NK-92 (cell line): ENCODE measurements around the gene GNPDA1.

Source experiments
- DNase-seq: peaks from one replicate; lab custom pipeline; 2025; ENCODE audit not compliant: unreplicated experiment; lab: John Stamatoyannopoulos, UW

Gene GNPDA1

GRCh38 chr5:141958113-141958512 lies 54.7 kb downstream of the GNPDA1 start, which contains the start of gene PCDH12:
TSS of gene PCDH12 (minus strand) at chr5:141958202. CDS start at chr5:141957851, 351 bp downstream.
- DNase-seq = no peak

DNA sequence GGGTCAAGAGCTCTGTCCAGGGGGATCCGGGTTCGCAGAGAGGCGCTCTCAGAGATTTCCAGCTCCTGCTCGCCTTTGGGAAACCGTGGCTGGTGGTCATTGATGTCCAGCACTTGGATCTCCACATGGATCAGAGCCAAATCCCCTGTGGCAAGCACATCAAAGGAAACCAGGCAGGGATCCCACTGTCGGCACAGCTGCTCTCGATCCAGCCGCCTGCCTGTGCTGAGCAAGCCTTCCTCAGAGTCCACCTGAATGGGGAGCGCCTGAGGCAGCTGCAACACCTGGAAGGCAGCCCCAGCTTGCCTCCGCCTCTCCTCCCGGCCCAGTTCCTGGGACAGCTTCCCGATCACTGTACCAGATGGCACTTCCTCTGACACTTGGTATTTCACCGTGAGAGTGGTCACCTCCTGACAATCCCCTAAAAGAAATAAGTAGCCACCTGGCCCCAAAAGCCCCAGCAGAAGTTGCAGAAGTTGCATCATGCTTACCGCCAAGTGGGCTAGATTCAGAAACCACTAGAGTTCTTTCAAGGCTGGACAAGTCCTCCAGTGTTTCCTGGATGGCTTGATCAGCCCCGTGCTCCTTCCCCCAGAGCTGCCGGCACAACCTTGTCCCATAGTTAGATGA lies 55.3 kb downstream of the GNPDA1 start:
- no peak for DNase-seq

- no peak for DNase-seq
Observed at GRCh38 chr5:141954194-141954593, 58.6 kb downstream of the GNPDA1 start.

DNA sequence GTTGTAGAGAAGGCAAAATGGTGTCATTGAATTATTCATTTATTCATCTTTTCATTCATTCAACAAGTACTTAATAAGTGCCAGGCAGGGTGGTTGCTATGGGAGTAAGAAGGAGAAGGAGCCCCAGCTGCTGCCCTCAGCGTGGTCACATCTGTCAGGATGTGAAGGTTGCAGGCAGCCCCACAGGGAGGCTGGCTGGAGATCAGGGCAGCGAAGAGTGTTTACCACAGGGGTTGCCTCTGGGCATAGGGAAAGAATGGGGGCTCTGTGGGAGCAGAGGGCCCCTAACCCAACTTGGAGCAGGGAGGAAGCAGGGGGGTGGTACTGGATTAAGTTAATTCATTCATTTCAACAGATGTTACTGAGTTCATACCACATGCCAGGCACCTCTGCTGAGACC lies 60.8 kb downstream of the GNPDA1 start:
- no peak for DNase-seq

DNA sequence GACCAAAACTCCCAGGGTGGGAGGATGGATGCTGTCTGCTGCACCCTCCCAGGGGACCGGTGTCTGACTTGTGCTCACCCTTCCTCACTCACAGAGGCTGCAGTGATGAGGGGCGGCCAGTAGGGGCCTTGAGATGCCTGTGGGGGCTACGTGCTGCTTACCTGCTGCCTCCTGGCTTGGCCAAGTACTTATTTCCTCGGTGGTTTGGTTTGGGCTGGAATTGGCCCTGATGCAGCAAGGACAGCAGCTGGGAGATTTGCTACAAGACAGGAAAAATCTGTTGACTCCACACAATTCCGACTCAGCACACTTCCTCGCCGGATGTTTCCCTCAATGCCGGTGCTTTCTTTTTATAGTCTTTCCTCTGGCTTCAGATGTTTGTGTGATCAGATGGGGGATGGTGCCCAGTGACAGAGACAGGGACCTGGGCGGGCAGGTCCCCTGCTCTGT lies 61.5 kb downstream of the GNPDA1 start:
- no peak for DNase-seq
